B cell (primary cell): ENCODE data around the gene KIRREL1. TPM values are rescaled to one million over a fixed set of nuclear protein-coding genes. Genes with fewer than 3 reads are reported as not detected.
A peak's percentile ranks its signal among the peaks of the same experiment; 100 is the strongest.

Experiments
- ATAC-seq: fragments of 200-7000 bp; cut with Tn5 transposase; one replicate; pipeline ENCODE4 v1.10.0; 2021; ENCODE audit warnings: low read depth, mild to moderate bottlenecking, moderate number of reproducible peaks, moderate library complexity
- CTCF ChIA-PET: fragments of 350-600 bp; sonication (Branson Sonifier 250); formaldehyde crosslinking; loops from one replicate; lab custom pipeline; 2021; ENCODE audit warnings: antibody characterized with exemption, inconsistent platforms; lab: Charles Lee
- POLR2A ChIA-PET: fragments of 350-600 bp; sonication (Branson Sonifier 250); formaldehyde crosslinking; loops from one replicate; lab custom pipeline; 2021; ENCODE audit warnings: antibody characterized with exemption; lab: Charles Lee
- DNase-seq: peaks from one replicate; pipeline ENCODE4 v3.0.0; 2013
- H2AFZ ChIP-seq: 2 replicates; pipeline ENCODE4 v1.6.1; 2012; ENCODE audit warnings: mild to moderate bottlenecking, low read depth, low read length; ENCODE audit not compliant: insufficient read depth, poor library complexity, severe bottlenecking
- H3K27ac ChIP-seq, 2 donors: 1 replicate in 1 of 2; 2 replicates in 1 of 2; pipeline ENCODE4 v1.5.1; 2012 to 2013; ENCODE audit warnings: low read length in 2 of 2, mild to moderate bottlenecking in 2 of 2, moderate library complexity in 1 of 2
- H3K27me3 ChIP-seq, 4 experiments: fragments of 200-600 bp in 1 of 4; sonication (generic) in 1 of 4; replicated peaks in 1 of 4; 1 replicate in 2 of 4; 2 replicates in 2 of 4; pipeline versions ENCODE4 v1.6.1 to v1.7.0; 2013 to 2016; ENCODE audit warnings: low read length in 3 of 4, mild to moderate bottlenecking in 2 of 4, mixed read lengths in 1 of 4, moderate library complexity in 1 of 4; ENCODE audit not compliant: insufficient read depth in 4 of 4, control insufficient read depth in 3 of 4; ENCODE audit errors: control extremely low read depth in 1 of 4
- H3K36me3 ChIP-seq, 2 experiments: replicated peaks in 1 of 2; 1 replicate in 1 of 2; 2 replicates in 1 of 2; pipeline versions ENCODE4 v1.6.1 to v1.7.1; 2013; ENCODE audit warnings: low read length in 1 of 2; ENCODE audit not compliant: insufficient read depth in 2 of 2, control insufficient read depth in 1 of 2; ENCODE audit errors: control extremely low read depth in 1 of 2, extremely low read depth in 1 of 2
- H3K4me1 ChIP-seq, 2 donors: fragments of 200-600 bp in 1 of 2; sonication (generic) in 1 of 2; 1 replicate in 1 of 2; 2 replicates in 1 of 2; pipeline versions ENCODE4 v1.5.1 to v1.6.1; 2013 to 2017; ENCODE audit warnings: low read length in 2 of 2; ENCODE audit not compliant: control insufficient read depth in 2 of 2, insufficient read depth in 2 of 2
- H3K4me2 ChIP-seq: replicated peaks from 2 replicates; pipeline ENCODE3; 2012; ENCODE audit warnings: mild to moderate bottlenecking, low read depth, low read length; ENCODE audit not compliant: poor library complexity, severe bottlenecking
- H3K4me3 ChIP-seq, 5 experiments: fragments of 200-600 bp in 1 of 5; sonication (generic) in 1 of 5; 1 replicate in 3 of 5; 2 replicates in 2 of 5; pipeline versions ENCODE4 v1.5.1 to v1.7.0; 2011 to 2016; ENCODE audit warnings: low read length in 4 of 5, mild to moderate bottlenecking in 4 of 5, low read depth in 2 of 5, control low read depth in 1 of 5, moderate library complexity in 1 of 5; ENCODE audit not compliant: insufficient read depth in 1 of 5; ENCODE audit errors: control extremely low read depth in 1 of 5, extremely low read depth in 1 of 5
- H3K79me2 ChIP-seq: fragments of 200-600 bp; sonication (generic); one replicate; pipeline ENCODE4 v1.6.0; 2016; ENCODE audit warnings: low read length; ENCODE audit not compliant: control insufficient read depth, insufficient read depth
- H3K9ac ChIP-seq: fragments of 200-600 bp; sonication (generic); 2 replicates; pipeline ENCODE4 v1.6.1; 2017; ENCODE audit warnings: mild to moderate bottlenecking, low read length, moderate library complexity
- H3K9me3 ChIP-seq, 3 donors: one replicate each; pipeline versions ENCODE4 v1.6.1 to v1.7.1; 2013; ENCODE audit warnings: low read length in 2 of 3; ENCODE audit not compliant: control insufficient read depth in 2 of 3, insufficient read depth in 1 of 3; ENCODE audit errors: control extremely low read depth in 1 of 3
- H4K20me1 ChIP-seq: 2 replicates; pipeline ENCODE4 v1.6.0; 2012; ENCODE audit warnings: mild to moderate bottlenecking, low read length; ENCODE audit not compliant: insufficient read depth, control insufficient read depth, poor library complexity, severe bottlenecking
- H3K27ac Mint-ChIP-seq: one replicate; pipeline ENCODE4 v1.8.0; 2021; ENCODE audit warnings: mixed read lengths
- H3K27me3 Mint-ChIP-seq: one replicate; pipeline ENCODE4 v1.8.0; 2021; ENCODE audit warnings: mixed read lengths
- H3K4me1 Mint-ChIP-seq: one replicate; pipeline ENCODE4 v1.8.0; 2021; ENCODE audit warnings: mixed read lengths
- H3K4me3 Mint-ChIP-seq: one replicate; pipeline ENCODE4 v1.8.0; 2021; ENCODE audit warnings: mixed read lengths
- H3K9me3 Mint-ChIP-seq: one replicate; pipeline ENCODE4 v1.8.0; 2022; ENCODE audit warnings: mixed read lengths; ENCODE audit not compliant: insufficient read depth
- EZH2 ChIP-seq: IDR thresholded peaks from 2 replicates; pipeline ENCODE4 v1.6.1; 2012; ENCODE audit warnings: borderline replicate concordance, low read depth, mild to moderate bottlenecking, moderate library complexity, low read length; ENCODE audit not compliant: insufficient read depth, poor library complexity, severe bottlenecking
- WGBS: methylation state at CpG from one replicate; pipeline ENCODE4 v1.1.5; 2013; ENCODE audit warnings: missing lambda C conversion rate; ENCODE audit not compliant: insufficient coverage; 5-methylcytosine and 5-hydroxymethylcytosine counted together
- intact Hi-C: fragments of 100-400 bp; cut with micrococcal nuclease; formaldehyde crosslinking; loops from one replicate; pipeline ENCODE4 v1.10.0; 2022
- polyA plus RNA-seq: library from polyadenylated mRNA; depleted of rRNA; stranded (reverse); fragments of >200 nt; gene quantifications from 2 replicates; pipeline ENCODE4 v1.2.3, GENCODE V29; 2012
- total RNA-seq, 2 donors: library from RNA; stranded (reverse); fragments of 120-200 nt in 1 of 2; gene quantifications; 1 replicate in 1 of 2; 2 replicates in 1 of 2; pipeline versions ENCODE4 v1.2.3 to v1.2.4, GENCODE V29; 2013 to 2022
- TF ChIP-seq, protein P1 (sequence below): fragments of 200-600 bp; IDR thresholded peaks from one replicate; pipeline ENCODE4 v1.8.0; 2022; ENCODE audit warnings: antibody characterized with exemption, mild to moderate bottlenecking

Gene KIRREL1
- total and polyA plus RNA-seq, 2 donors (not counting 1 experiment from before 2014, with no cell fraction given), result not detected

GRCh38 chr1:158149175-158149574, 155.7 kb downstream of the KIRREL1 start:
- ATAC-seq (no peak), DNase-seq (peak; percentile 24)
- H3K27me3 ChIP-seq, result no peaks in the 10 kb centered on the region
- peak overlapping the region; percentile 99 for H3K4me3 Mint-ChIP-seq
- H3K9me3 ChIP-seq, result peaks cover 0 to 12% (median 5%) of the 10 kb centered on the region in 3 donors
- peaks cover 4% of the 10 kb centered on the region for H3K9me3 Mint-ChIP-seq
- peak overlapping the region; percentile 98 for H3K27ac Mint-ChIP-seq
- H4K20me1 ChIP-seq, result no peaks in the 10 kb centered on the region
- peaks cover 39 to 44% of the 10 kb centered on the region in 2 donors for H3K4me1 ChIP-seq
- H3K27ac ChIP-seq, result peak overlapping the region; percentile 77 to 85
- no peaks in the 10 kb centered on the region for H3K27me3 Mint-ChIP-seq
- H3K79me2 ChIP-seq, result no peaks in the 10 kb centered on the region
- POLR2A ChIA-PET, result no interaction called here
- intact Hi-C loops, result loop anchor here (1.0 kb wide), 1 partner anchor 30 kb away; no protein-coding TSS in a partner anchor
- TF ChIP-seq, protein P1, sequence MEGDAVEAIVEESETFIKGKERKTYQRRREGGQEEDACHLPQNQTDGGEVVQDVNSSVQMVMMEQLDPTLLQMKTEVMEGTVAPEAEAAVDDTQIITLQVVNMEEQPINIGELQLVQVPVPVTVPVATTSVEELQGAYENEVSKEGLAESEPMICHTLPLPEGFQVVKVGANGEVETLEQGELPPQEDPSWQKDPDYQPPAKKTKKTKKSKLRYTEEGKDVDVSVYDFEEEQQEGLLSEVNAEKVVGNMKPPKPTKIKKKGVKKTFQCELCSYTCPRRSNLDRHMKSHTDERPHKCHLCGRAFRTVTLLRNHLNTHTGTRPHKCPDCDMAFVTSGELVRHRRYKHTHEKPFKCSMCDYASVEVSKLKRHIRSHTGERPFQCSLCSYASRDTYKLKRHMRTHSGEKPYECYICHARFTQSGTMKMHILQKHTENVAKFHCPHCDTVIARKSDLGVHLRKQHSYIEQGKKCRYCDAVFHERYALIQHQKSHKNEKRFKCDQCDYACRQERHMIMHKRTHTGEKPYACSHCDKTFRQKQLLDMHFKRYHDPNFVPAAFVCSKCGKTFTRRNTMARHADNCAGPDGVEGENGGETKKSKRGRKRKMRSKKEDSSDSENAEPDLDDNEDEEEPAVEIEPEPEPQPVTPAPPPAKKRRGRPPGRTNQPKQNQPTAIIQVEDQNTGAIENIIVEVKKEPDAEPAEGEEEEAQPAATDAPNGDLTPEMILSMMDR, result no peak
- no peak for TF ChIP-seq EZH2
- H3K9ac ChIP-seq, result peak overlapping the region; percentile 82
- peak overlapping the region; percentile 53 to 81 (median 76) for H3K4me3 ChIP-seq
- WGBS, result 76% methylated on average over 7 of the region's 8 CpGs
- CTCF ChIA-PET, result interaction anchor here (0.6 to 2.1 kb wide), 4 partner anchors 24 to 186 kb away, joined by 3 to 6 read pairs (median 3); no protein-coding TSS in a partner anchor
- peaks cover 52% of the 10 kb centered on the region for H3K4me1 Mint-ChIP-seq
- no peaks in the 10 kb centered on the region for H3K36me3 ChIP-seq
- H3K4me2 ChIP-seq, result peak overlapping the region; percentile 81
- H2AFZ ChIP-seq, result peak overlapping the region; percentile 83

Other genes starting within 250 kb of the KIRREL1 start
- gene FCRL2, start 216.5 kb upstream of the KIRREL1 start, total RNA-seq, result 78.3 and 81.0 TPM in 2 replicates
- gene FCRL2, start 216.5 kb upstream of the KIRREL1 start, polyA plus RNA-seq, result 184 and 254 TPM in 2 replicates
- 277 and 306 TPM in 2 replicates for gene FCRL1, start 173.5 kb upstream of the KIRREL1 start, total RNA-seq
- 860 and 953 TPM in 2 replicates for gene FCRL1, start 173.5 kb upstream of the KIRREL1 start, polyA plus RNA-seq
- 0.12 and 0.17 TPM in 2 replicates for gene CD5L, start 151.8 kb upstream of the KIRREL1 start, total RNA-seq
- not detected in 2 replicates for gene CD5L, start 151.8 kb upstream of the KIRREL1 start, polyA plus RNA-seq
- gene CD1D, start 187.2 kb downstream of the KIRREL1 start, total RNA-seq, result 5.3 and 5.9 TPM in 2 replicates
- 23.6 and 25.2 TPM in 2 replicates for gene CD1D, start 187.2 kb downstream of the KIRREL1 start, polyA plus RNA-seq